Memory B cell (primary cell): ENCODE results near the gene CACFD1.
A peak's percentile ranks its signal among the peaks of the same experiment; 100 is the strongest.

Experiments
- ATAC-seq: fragments of 150-1000 bp; cut with Tn5 transposase; 2 replicates; pipeline ENCODE4 v1.10.0; 2021; ENCODE audit warnings: low read depth, mild to moderate bottlenecking, moderate library complexity
- DNase-seq, 2 donors: peaks; one replicate each; pipeline ENCODE4 v3.0.0; 2022; ENCODE audit warnings: low spot score in 2 of 2
- H3K27ac Mint-ChIP-seq: one replicate; pipeline ENCODE4 v1.8.0; 2022; ENCODE audit warnings: mild to moderate bottlenecking, moderate library complexity, mixed read lengths
- H3K27me3 Mint-ChIP-seq: one replicate; pipeline ENCODE4 v1.8.0; 2022; ENCODE audit warnings: mixed read lengths
- H3K36me3 Mint-ChIP-seq: one replicate; pipeline ENCODE4 v1.8.0; 2022; ENCODE audit warnings: mild to moderate bottlenecking, mixed read lengths
- H3K4me1 Mint-ChIP-seq: one replicate; pipeline ENCODE4 v1.8.0; 2022; ENCODE audit warnings: mixed read lengths
- H3K4me3 Mint-ChIP-seq: one replicate; pipeline ENCODE4 v1.8.0; 2022; ENCODE audit warnings: mild to moderate bottlenecking, moderate library complexity, mixed read lengths
- H3K9me3 Mint-ChIP-seq: one replicate; pipeline ENCODE4 v1.8.0; 2022; ENCODE audit warnings: mixed read lengths

Gene CACFD1

GRCh38 chr9:133459476-133460404 lies at the start of gene CACFD1:
CACFD1 (plus strand) TSS chr9:133459978; CDS start chr9:133460067, 89 bp downstream.
- ATAC-seq: peak; percentile 73
- Mint-ChIP-seq H3K36me3 (peaks cover 2% of the 10 kb centered on the region), H3K27me3 (no peaks in the 10 kb centered on the region)

DNA sequence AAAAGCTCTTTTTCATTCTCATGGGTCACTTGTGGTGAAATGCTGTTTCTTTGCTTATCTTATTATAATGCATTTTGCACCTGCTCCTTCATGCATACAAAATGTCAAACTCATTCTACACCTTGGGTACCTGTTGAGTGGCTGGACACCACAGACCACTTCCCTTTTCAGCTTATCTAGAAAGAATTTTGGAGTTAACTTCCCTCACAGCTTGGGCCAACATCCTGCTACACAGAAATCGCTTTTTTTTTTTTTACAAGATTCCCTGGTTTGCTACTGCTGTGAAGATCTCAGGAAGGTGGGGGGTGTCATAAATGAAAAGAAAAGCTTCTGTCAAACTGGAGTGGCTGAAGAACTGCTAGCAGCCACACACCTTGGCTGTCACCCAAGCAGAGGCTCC lies 44.6 kb upstream of the CACFD1 start:
- H3K27ac Mint-ChIP-seq: peak overlapping the region; percentile 63
- peaks cover 3% of the 10 kb centered on the region for H3K9me3 Mint-ChIP-seq
- peaks cover 27% of the 10 kb centered on the region for H3K4me1 Mint-ChIP-seq
- peaks cover 17% of the 10 kb centered on the region for H3K36me3 Mint-ChIP-seq
- no peak for DNase-seq
- H3K27me3 Mint-ChIP-seq: no peaks in the 10 kb centered on the region
- ATAC-seq: no peak
- no peak overlapping the region for H3K4me3 Mint-ChIP-seq

More at GRCh38 chr9:133459476-133460404, at the start of gene CACFD1:
- Mint-ChIP-seq H3K4me3 (peak within 1 kb of the TSS; percentile 97), H3K27ac (peak within 1 kb of the TSS; percentile 97), H3K9me3 (no peaks in the 10 kb centered on the region), H3K4me1 (peaks cover 26% of the 10 kb centered on the region)
- DNase-seq: peak; percentile 93 to 98

DNA sequence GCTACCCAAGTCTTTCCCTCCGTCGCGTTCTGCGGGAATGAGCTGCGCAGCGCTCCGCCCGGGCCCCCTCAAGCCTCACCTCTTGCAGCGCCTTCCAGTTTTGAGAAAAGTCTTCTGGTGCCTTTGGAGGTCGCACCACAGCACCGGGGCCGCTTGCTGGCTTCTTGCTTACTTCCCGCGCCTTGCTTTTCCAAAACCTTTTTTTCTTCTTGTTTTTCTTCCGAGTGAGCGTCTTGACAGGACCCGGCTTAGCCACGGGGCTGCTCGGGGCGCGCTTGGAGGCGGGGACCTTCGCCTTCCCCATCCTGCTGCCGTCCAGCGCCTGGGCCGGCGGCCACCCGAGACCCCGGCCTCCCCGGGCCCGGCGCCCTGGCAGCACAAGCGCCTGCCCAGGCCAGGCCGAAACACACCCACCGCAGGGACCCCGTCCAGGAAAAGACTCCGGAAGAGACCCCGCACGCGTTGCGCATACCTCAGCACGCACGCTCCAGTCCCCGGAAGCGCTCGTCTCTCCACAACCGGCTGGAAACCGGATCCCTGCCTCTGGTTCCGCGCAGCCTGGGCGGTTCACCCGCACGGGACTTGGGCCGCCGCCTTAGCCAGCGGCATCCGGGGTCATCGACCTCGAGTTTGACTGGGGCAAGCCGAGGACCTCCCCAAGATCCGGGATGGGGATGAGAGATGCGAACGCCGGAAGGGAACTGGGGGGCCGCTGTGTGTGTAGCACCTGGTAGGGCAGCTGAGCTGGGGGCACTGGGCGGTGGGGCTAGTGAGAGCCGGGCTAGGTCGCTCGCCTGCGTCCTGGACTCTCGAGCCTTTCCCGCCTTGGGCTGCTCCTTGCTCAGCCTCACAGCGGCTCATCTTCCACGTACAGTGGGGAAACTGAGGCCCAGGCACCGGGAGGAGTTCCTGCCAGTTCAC lies 42.0 kb upstream of the CACFD1 start, which contains the start of gene REXO4:
TSS of gene REXO4 (minus strand) at position 470 of the 921 bp plus-strand sequence. CDS start at position 304, 166 bp downstream.
- Mint-ChIP-seq H3K27me3 (no peaks in the 10 kb centered on the region), H3K4me1 (peaks cover 40% of the 10 kb centered on the region), H3K9me3 (peaks cover 3% of the 10 kb centered on the region), H3K27ac (peak within 1 kb of the TSS; percentile 93), H3K36me3 (peaks cover 9% of the 10 kb centered on the region), H3K4me3 (peak within 1 kb of the TSS; percentile 93)
- peak; percentile 63 for ATAC-seq
- peak; percentile 76 to 93 for DNase-seq

DNA sequence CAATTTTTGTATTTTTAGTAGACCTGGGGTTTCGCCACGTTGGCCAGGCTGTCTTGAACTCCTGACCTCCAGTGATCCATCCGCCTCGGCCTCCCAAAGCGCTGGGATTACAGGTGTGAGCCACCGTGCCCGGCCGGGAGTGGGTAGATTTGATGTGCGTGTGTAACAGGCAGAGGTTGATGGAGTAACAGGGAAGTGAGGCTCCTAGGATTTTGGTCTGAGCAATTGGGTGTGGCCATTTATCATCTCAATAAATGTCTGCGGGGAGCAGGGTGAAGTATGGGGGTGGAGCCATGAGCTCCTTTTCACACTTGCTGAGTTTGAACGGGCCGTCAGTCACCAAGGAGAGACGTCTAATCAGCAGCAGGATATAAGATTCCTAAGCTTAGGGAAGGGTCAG lies 40.8 kb upstream of the CACFD1 start:
- H3K27me3 Mint-ChIP-seq: no peaks in the 10 kb centered on the region
- peak overlapping the region; percentile 93 for H3K27ac Mint-ChIP-seq
- H3K4me3 Mint-ChIP-seq: peak overlapping the region; percentile 93
- peaks cover 3% of the 10 kb centered on the region for H3K9me3 Mint-ChIP-seq
- ATAC-seq (no peak), DNase-seq (no peak)
- H3K4me1 Mint-ChIP-seq: peaks cover 40% of the 10 kb centered on the region
- H3K36me3 Mint-ChIP-seq: peaks cover 7% of the 10 kb centered on the region

DNA sequence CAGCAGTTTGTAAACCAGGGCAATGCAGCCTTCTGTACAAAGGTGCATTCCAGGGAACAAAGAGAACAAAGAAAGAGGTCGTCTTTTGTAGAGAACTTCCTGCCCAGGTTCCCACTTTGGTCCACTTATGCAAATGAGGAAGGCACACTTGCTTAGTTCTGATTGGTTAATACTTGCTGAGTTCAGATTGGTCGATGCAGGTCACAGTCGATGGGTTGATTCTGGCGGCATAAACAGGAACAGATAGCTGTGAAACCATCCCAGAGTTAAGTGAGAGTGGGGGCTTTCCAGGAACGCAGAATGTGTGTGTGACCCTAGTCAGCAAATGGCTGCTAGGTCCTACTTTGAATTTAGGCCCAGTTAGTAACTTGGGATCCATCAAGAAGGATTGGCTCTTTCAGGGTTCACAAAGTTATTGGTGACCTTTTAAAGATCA lies 39.4 kb upstream of the CACFD1 start:
- Mint-ChIP-seq H3K36me3 (peaks cover 4% of the 10 kb centered on the region), H3K4me3 (no peak overlapping the region), H3K9me3 (peaks cover 3% of the 10 kb centered on the region), H3K27me3 (no peaks in the 10 kb centered on the region), H3K4me1 (peaks cover 35% of the 10 kb centered on the region), H3K27ac (peak overlapping the region; percentile 99)
- peak; percentile 51 to 74 for DNase-seq
- ATAC-seq: peak; percentile 82

GRCh38 chr9:133421615-133422542 lies 37.9 kb upstream of the CACFD1 start, which contains the start of gene ADAMTS13:
ADAMTS13 (plus strand) TSS chr9:133422367; CDS start chr9:133422444, 77 bp downstream.
- ATAC-seq (peak; percentile 25), DNase-seq (no peak)

GRCh38 chr9:133423216-133423615 lies 36.6 kb upstream of the CACFD1 start:
- Mint-ChIP-seq H3K36me3 (peaks cover 4% of the 10 kb centered on the region), H3K27me3 (no peaks in the 10 kb centered on the region), H3K27ac (no peak overlapping the region), H3K4me1 (peaks cover 26% of the 10 kb centered on the region), H3K4me3 (no peak overlapping the region), H3K9me3 (peaks cover 3% of the 10 kb centered on the region)
- ATAC-seq (no peak), DNase-seq (no peak)

More at GRCh38 chr9:133421615-133422542, 37.9 kb upstream of the CACFD1 start, which contains the start of gene ADAMTS13:
- Mint-ChIP-seq H3K36me3 (peaks cover 4% of the 10 kb centered on the region), H3K4me1 (peaks cover 26% of the 10 kb centered on the region), H3K27ac (peak within 1 kb of the TSS; percentile 99), H3K4me3 (no peak within 1 kb of the TSS), H3K9me3 (peaks cover 3% of the 10 kb centered on the region), H3K27me3 (no peaks in the 10 kb centered on the region)

DNA sequence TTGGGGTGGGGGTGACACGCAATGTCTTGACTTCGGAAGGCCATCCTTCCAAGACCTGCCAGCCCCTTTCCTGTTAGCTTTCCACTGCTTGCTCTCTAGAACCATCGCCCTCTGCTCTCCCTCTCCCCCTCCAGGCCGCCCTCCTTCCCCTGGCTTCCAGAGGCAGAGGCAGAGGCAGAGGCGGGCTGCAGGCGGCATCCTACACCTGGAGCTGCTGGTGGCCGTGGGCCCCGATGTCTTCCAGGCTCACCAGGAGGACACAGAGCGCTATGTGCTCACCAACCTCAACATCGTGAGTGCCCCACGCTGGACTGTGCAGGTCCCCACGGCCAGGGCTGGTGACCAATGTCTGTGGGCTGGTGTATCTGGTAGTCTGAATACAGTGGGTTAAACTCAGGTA lies 35.6 kb upstream of the CACFD1 start:
- Mint-ChIP-seq H3K9me3 (peaks cover 2% of the 10 kb centered on the region), H3K4me1 (peaks cover 19% of the 10 kb centered on the region), H3K36me3 (peaks cover 2% of the 10 kb centered on the region), H3K4me3 (no peak overlapping the region), H3K27ac (no peak overlapping the region), H3K27me3 (no peaks in the 10 kb centered on the region)
- no peak for ATAC-seq
- no peak for DNase-seq

DNA sequence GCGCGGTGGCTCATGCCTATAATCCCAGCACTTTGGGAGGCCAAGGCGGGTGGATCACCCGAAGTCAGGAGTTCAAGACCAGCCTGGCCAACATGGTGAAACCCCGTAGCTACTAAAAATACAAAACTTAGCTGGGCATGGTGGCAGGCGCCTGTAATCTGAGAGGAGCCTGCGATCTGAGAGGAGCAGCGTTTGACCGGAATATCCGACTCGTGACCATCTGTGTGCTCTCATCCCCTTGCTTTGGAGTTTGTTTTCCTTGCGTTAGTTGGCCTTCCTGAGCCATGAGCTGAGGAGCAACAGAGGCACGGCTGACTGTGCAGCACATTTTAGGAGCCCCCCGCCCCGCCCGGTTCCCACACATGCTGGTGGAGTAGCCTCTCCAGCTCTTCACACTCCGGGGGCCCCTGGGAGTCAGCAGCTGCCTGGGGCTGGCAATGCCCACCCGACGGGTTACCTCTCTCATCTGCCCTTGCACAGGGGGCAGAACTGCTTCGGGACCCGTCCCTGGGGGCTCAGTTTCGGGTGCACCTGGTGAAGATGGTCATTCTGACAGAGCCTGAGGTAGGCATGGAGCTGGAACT lies 34.6 kb upstream of the CACFD1 start:
- no peak for ATAC-seq
- Mint-ChIP-seq H3K27ac (no peak overlapping the region), H3K36me3 (no peaks in the 10 kb centered on the region), H3K4me3 (no peak overlapping the region), H3K9me3 (no peaks in the 10 kb centered on the region), H3K4me1 (peaks cover 20% of the 10 kb centered on the region), H3K27me3 (peaks cover 2% of the 10 kb centered on the region)
- DNase-seq: no peak

- H3K27ac Mint-ChIP-seq: no peak overlapping the region
- peaks cover 15% of the 10 kb centered on the region for H3K4me1 Mint-ChIP-seq
- ATAC-seq (no peak), DNase-seq (no peak)
- peaks cover 2% of the 10 kb centered on the region for H3K27me3 Mint-ChIP-seq
- H3K36me3 Mint-ChIP-seq: no peaks in the 10 kb centered on the region
- no peak overlapping the region for H3K4me3 Mint-ChIP-seq
- H3K9me3 Mint-ChIP-seq: no peaks in the 10 kb centered on the region
These were observed 33.8 kb upstream of the CACFD1 start for GRCh38 chr9:133426011-133426410.

GRCh38 chr9:133427658-133428348 lies 32.0 kb upstream of the CACFD1 start:
- no peak for ATAC-seq
- no peaks in the 10 kb centered on the region for H3K36me3 Mint-ChIP-seq
- no peak overlapping the region for H3K27ac Mint-ChIP-seq
- H3K9me3 Mint-ChIP-seq: no peaks in the 10 kb centered on the region
- DNase-seq: no peak
- peak overlapping the region; percentile 66 for H3K4me3 Mint-ChIP-seq
- H3K27me3 Mint-ChIP-seq: peaks cover 2% of the 10 kb centered on the region
- peaks cover 8% of the 10 kb centered on the region for H3K4me1 Mint-ChIP-seq

DNA sequence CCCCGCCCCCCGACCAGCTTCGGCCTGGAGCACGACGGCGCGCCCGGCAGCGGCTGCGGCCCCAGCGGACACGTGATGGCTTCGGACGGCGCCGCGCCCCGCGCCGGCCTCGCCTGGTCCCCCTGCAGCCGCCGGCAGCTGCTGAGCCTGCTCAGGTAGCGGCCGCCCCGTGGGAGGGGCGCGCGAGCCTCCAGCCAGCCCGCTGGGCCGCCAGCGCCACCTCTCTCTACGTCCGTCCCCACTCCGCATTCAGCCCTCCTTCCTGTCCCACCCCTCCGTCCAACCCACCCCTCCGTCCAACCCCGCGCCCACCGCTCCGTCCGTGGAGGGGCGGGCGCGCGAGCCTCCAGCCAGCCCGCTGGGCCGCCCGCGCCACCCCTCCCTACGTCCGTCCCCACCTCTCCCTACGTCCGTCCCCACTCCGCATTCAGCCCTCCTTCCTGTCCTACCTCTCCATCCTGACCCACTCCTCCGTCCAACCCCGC lies 31.1 kb upstream of the CACFD1 start:
- H3K4me3 Mint-ChIP-seq: peak overlapping the region; percentile 78
- H3K27ac Mint-ChIP-seq: no peak overlapping the region
- peaks cover 2% of the 10 kb centered on the region for H3K27me3 Mint-ChIP-seq
- no peak for DNase-seq
- peak; percentile 46 for ATAC-seq
- no peaks in the 10 kb centered on the region for H3K9me3 Mint-ChIP-seq
- peaks cover 8% of the 10 kb centered on the region for H3K4me1 Mint-ChIP-seq
- H3K36me3 Mint-ChIP-seq: no peaks in the 10 kb centered on the region
